ENCODE measurements around the gene KLF6.

- TF ChIP-seq CTCF (conservative IDR thresholded peaks at IDR 0.05 in 1 of 2, IDR thresholded peaks at IDR 0.05 in 1 of 2; ENCODE audit: extremely low read depth in 1 of 2, insufficient read depth in 1 of 2, low read depth in 1 of 2, low read length in 2 of 2) (no peak), EZH2 (IDR thresholded peaks at IDR 0.05; ENCODE audit: borderline replicate concordance, low read length) (no peak)
Observed at GRCh38 chr10:3792710-3793219, 7.8 kb upstream of the KLF6 start.
